SK-N-MC (cell line): ENCODE measurements around the gene MPRIP.

Experiments used
- EZH2 ChIP-seq: fragments of 200-600 bp; sonication (generic); IDR thresholded peaks from one replicate; pipeline ENCODE4 v1.6.1; 2017; ENCODE audit warnings: antibody characterized with exemption
- FOXP2 ChIP-seq: optimal IDR thresholded peaks from 2 replicates; pipeline ENCODE3; 2011; ENCODE audit warnings: mild to moderate bottlenecking, moderate library complexity; ENCODE audit not compliant: insufficient read depth; ENCODE audit errors: extremely low read length, control extremely low read depth
- POLR2AphosphoS5 ChIP-seq: IDR thresholded peaks from 2 replicates; pipeline ENCODE4 v1.6.1; 2012; ENCODE audit warnings: mild to moderate bottlenecking, low read depth, low read length, borderline replicate concordance

- no peak for TF ChIP-seq EZH2
- TF ChIP-seq POLR2AphosphoS5, result no peak
- no peak for TF ChIP-seq FOXP2
These were observed 113.3 kb downstream of the MPRIP start for GRCh38 chr17:17155568-17155967.
